Panc1 (cell line): Measurements from ENCODE around the gene THBS4.

ENCODE experiments used
- CTCF ChIP-seq: fragments of 450-650 bp; IDR thresholded peaks from 2 replicates; pipeline ENCODE4 v1.5.1; 2017; ENCODE audit warnings: mild to moderate bottlenecking
- SIN3A ChIP-seq: IDR thresholded peaks from 2 replicates; pipeline ENCODE4 v1.6.1; 2012; ENCODE audit warnings: low read depth, mild to moderate bottlenecking, low read length, moderate library complexity, borderline replicate concordance; ENCODE audit not compliant: insufficient read depth
- TF ChIP-seq, protein P1 (sequence below), 2 experiments: IDR thresholded peaks; 2 replicates each; pipeline ENCODE4 v1.6.1; 2011 to 2012; ENCODE audit warnings: low read depth in 2 of 2, control low read depth in 1 of 2, low read length in 1 of 2, mild to moderate bottlenecking in 1 of 2, moderate library complexity in 1 of 2; ENCODE audit not compliant: insufficient read depth in 1 of 2

- TF ChIP-seq CTCF (no peak), SIN3A (no peak)
- TF ChIP-seq, protein P1, sequence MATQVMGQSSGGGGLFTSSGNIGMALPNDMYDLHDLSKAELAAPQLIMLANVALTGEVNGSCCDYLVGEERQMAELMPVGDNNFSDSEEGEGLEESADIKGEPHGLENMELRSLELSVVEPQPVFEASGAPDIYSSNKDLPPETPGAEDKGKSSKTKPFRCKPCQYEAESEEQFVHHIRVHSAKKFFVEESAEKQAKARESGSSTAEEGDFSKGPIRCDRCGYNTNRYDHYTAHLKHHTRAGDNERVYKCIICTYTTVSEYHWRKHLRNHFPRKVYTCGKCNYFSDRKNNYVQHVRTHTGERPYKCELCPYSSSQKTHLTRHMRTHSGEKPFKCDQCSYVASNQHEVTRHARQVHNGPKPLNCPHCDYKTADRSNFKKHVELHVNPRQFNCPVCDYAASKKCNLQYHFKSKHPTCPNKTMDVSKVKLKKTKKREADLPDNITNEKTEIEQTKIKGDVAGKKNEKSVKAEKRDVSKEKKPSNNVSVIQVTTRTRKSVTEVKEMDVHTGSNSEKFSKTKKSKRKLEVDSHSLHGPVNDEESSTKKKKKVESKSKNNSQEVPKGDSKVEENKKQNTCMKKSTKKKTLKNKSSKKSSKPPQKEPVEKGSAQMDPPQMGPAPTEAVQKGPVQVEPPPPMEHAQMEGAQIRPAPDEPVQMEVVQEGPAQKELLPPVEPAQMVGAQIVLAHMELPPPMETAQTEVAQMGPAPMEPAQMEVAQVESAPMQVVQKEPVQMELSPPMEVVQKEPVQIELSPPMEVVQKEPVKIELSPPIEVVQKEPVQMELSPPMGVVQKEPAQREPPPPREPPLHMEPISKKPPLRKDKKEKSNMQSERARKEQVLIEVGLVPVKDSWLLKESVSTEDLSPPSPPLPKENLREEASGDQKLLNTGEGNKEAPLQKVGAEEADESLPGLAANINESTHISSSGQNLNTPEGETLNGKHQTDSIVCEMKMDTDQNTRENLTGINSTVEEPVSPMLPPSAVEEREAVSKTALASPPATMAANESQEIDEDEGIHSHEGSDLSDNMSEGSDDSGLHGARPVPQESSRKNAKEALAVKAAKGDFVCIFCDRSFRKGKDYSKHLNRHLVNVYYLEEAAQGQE (IDR thresholded peaks at IDR 0.05; ENCODE audit: insufficient read depth in 1 of 2, low read depth in 2 of 2, low read length in 1 of 2) = no peak
Measured at GRCh38 chr5:80057921-80058320, 22.8 kb downstream of the THBS4 start.
